Measurements from ENCODE around the gene DPP10.

DPP10 gene

DNA sequence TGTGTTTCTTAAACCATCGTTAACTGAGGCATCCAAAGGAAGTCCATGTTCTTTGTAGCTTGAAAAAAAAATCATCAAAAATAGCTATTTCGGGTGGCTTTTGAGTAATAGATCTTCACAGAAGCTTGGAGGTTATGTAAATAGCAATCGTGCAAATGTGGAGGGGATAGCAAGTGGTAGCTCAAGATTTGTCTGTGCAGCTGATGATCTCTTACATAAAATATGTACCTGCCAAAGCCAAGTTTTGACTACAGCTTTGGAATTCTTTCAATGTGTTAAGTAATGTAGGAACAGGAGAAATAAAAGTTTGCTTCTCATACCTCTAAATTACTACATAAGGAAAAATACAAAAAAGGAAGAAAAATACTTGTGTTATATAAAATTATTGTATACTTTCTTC, 1432.0 kb downstream of the DPP10 start:
- TF ChIP-seq, protein P1, sequence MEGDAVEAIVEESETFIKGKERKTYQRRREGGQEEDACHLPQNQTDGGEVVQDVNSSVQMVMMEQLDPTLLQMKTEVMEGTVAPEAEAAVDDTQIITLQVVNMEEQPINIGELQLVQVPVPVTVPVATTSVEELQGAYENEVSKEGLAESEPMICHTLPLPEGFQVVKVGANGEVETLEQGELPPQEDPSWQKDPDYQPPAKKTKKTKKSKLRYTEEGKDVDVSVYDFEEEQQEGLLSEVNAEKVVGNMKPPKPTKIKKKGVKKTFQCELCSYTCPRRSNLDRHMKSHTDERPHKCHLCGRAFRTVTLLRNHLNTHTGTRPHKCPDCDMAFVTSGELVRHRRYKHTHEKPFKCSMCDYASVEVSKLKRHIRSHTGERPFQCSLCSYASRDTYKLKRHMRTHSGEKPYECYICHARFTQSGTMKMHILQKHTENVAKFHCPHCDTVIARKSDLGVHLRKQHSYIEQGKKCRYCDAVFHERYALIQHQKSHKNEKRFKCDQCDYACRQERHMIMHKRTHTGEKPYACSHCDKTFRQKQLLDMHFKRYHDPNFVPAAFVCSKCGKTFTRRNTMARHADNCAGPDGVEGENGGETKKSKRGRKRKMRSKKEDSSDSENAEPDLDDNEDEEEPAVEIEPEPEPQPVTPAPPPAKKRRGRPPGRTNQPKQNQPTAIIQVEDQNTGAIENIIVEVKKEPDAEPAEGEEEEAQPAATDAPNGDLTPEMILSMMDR (IDR thresholded peaks at IDR 0.05; ENCODE audit: low read length, missing control alignments) = no peak

DNA sequence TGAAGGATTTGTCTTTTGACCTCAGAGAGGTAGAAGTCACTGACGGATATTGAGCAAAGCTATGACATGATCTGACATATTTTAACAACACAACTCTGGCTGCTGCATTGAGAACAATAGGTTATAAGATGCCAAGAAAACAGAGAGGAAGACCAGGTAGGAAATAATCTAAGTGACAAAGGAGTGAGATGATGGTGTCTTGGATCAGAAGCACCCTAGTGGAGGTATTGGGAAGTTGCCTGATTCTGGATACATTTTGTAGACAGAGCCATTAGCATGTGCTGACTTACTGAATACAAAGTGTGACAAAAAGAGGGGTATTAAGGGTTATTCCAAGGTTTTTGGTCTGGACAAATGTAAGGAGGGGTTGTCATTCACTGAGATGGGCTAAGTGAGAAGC, 1438.1 kb downstream of the DPP10 start:
- no peak for DNase-seq (ENCODE audit: low read depth)
- no peak overlapping the region for H3K4me3 ChIP-seq (replicated peaks; ENCODE audit: low read depth, low read length)
- TF ChIP-seq, protein P1 (IDR thresholded peaks at IDR 0.05; ENCODE audit: low read length, missing control alignments) = no peak

More for the DNA sequence above, 1432.0 kb downstream of the DPP10 start:
- no peak for DNase-seq (ENCODE audit: low read depth)
- H3K4me3 ChIP-seq (replicated peaks; ENCODE audit: low read depth, low read length) = no peak overlapping the region

DNA sequence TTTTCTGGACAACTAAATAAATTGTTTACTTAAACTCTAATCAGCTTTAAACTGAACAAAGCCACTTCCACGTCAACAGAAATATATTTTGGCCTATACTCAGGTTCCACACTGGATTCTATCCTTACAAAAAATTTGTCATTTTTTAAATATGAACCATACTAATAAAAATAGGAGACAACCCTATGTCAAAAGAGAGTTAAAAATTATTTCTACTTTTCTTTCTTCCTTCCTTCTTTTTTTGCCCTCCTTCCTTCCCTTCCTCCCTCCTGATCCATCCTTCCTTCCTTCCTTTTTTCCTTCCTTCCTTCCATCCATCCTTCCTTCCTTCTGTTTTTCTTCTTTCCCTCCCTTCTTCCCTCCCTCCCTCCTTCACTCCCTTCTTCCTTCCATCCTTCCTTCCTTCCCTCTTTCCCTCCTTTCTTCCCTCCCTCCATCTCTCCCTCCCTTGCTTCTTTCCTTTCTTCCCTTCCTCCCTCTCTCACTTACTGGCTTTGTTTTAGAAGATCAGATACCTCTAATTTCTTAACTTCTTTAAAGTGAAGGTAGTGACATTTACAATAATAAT, 1444.9 kb downstream of the DPP10 start:
- no peak for DNase-seq (ENCODE audit: low read depth)
- no peak overlapping the region for H3K4me3 ChIP-seq (replicated peaks; ENCODE audit: low read depth, low read length)
- TF ChIP-seq, protein P1 (IDR thresholded peaks at IDR 0.05; ENCODE audit: low read length, missing control alignments) = no peak
